Muscle layer of duodenum (tissue), 2 donors: Measurements from ENCODE around the gene SAMM50.

Experiments
- H3K27ac ChIP-seq: one replicate; pipeline ENCODE4 v1.7.0; 2013; ENCODE audit warnings: mild to moderate bottlenecking, low read length
- H3K27me3 ChIP-seq: one replicate; pipeline ENCODE4 v1.7.0; 2013; ENCODE audit warnings: low read depth, mild to moderate bottlenecking, control low read depth, low read length
- H3K36me3 ChIP-seq, 2 donors: one replicate each; pipeline ENCODE4 v1.7.0; 2013; ENCODE audit warnings: low read length in 2 of 2, control low read depth in 1 of 2, mild to moderate bottlenecking in 1 of 2; ENCODE audit not compliant: insufficient read depth in 2 of 2, control insufficient read depth in 1 of 2
- H3K4me1 ChIP-seq, 2 donors: one replicate each; pipeline ENCODE4 v1.7.0; 2013; ENCODE audit warnings: low read length in 2 of 2, mild to moderate bottlenecking in 2 of 2, control low read depth in 1 of 2, moderate library complexity in 1 of 2; ENCODE audit not compliant: insufficient read depth in 2 of 2, control insufficient read depth in 1 of 2
- H3K4me3 ChIP-seq, 2 donors: one replicate each; pipeline ENCODE4 v1.7.0; 2013; ENCODE audit warnings: low read length in 2 of 2, low read depth in 1 of 2, mild to moderate bottlenecking in 1 of 2
- H3K9me3 ChIP-seq, 2 donors: one replicate each; pipeline ENCODE4 v1.7.0; 2013; ENCODE audit warnings: low read length in 2 of 2, control low read depth in 1 of 2, mild to moderate bottlenecking in 1 of 2; ENCODE audit not compliant: control insufficient read depth in 1 of 2
- donor health status: healthy.

The SAMM50 gene

DNA sequence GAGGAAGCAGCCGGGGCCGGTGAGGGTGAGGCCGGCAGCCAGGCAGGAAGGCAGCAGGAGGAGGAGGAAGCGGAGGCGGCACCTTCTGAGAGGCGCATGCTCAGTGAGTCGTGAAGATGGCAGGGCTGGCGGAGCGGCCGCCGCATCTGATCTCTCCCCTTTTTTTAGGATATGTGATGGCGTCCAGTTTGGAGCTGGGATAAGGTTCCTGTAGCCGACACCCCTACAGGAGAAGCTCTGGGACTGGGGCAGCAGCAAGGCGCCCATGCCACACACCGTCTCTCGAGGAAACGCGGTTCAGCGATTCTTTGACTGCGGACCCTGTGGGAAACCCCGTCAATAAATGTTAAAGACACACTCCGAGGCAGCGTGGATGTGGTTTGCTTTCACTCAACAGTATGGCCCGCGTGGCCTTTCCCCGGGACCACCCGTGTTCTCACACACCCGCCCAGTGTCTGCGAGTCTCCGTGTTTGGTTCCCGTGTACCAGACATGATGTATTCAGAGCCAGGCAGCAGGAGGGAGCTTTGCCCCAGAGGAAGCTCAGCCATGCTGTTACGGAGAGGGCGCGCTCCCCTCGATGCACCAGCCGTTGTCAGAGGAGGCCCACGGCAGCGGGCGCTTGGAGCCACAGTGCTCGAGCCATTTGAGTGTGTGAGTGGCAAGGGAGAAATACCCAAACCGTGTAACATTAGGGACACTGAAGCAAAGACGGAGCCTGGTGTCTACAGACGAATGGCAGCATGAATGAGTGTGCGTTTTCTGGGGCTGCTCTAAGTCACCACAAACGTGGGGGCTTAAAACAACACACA, 41.1 kb downstream of the SAMM50 start:
- H3K27me3 ChIP-seq, result no peaks in the 10 kb centered on the region
- H3K4me1 ChIP-seq, result no peaks in the 10 kb centered on the region
- peak overlapping the region in 1 of 2 donors; percentile 26 for H3K4me3 ChIP-seq
- H3K36me3 ChIP-seq, result peaks cover 42 to 74% of the 10 kb centered on the region in 2 donors
- H3K27ac ChIP-seq, result no peak overlapping the region
- H3K9me3 ChIP-seq, result no peaks in the 10 kb centered on the region

DNA sequence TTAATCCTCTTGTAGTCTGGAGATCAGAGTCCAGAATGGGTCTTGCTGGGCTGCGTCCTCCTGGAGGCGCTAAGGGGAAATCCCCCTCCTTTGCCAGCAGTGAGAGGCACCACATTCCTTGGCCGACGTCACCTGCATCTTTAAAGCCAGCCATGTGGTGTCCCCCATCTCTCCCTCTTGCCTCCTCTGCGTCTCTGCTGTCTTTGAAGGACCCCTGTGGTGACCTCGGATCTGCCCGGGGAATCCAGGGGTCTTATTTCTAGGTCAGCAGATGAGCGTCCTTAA, 41.7 kb downstream of the SAMM50 start:
- Histone ChIP-seq H3K4me1 (no peaks in the 10 kb centered on the region), H3K36me3 (peaks cover 37 to 69% of the 10 kb centered on the region in 2 donors), H3K4me3 (no peak overlapping the region), H3K27me3 (no peaks in the 10 kb centered on the region), H3K27ac (no peak overlapping the region), H3K9me3 (no peaks in the 10 kb centered on the region)

DNA sequence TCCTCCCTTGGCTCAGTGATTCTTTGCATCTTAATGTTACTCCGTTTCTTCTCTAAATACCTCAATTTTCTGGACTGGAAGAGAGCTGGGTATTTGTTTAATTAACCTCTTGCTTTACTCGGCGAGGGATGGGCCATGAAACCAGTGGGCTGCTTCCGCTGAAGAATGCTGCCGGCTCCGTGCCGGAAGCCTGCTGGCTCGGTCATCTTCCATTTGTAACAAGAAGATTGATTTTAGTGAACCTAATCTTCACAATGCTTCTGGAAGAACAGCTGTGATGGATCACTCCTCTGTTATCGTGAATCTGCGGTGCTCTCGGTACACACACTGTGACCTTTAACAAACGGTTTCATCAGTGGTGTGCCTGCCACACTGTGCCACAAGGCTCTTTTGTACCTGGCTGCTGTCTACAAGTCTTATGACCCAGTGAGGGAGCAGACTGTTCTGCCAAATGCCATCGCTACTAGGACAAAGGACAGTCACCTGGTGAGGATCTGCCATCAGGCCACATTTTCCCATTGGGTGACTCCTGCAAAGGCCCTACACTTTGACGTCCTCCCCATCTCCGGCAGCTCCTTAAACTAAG, 43.5 kb downstream of the SAMM50 start:
- Histone ChIP-seq H3K27ac (no peak overlapping the region), H3K4me1 (no peaks in the 10 kb centered on the region), H3K27me3 (no peaks in the 10 kb centered on the region), H3K4me3 (no peak overlapping the region), H3K9me3 (no peaks in the 10 kb centered on the region), H3K36me3 (peaks cover 23 to 56% of the 10 kb centered on the region in 2 donors)

DNA sequence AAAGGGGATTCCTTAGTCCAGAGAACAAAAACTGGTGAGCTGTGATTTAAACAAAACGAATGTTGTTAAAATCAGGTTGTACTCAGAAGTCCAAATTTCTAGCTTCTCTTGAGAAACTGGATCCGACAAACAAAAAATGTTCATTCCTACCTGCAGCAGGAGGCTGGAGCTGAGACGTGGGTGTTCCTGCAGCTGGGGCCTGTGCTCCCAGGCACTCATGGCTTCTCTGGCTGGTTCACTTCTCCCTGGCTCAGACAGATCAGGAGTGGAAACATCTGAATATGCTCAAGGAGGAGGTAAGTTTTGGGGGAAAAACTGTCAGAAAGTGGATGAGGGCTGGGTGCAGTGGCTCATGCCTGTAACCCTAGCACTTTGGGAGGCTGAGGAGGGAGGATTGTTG, 44.1 kb downstream of the SAMM50 start:
- no peak overlapping the region for H3K4me3 ChIP-seq
- H3K27me3 ChIP-seq, result no peaks in the 10 kb centered on the region
- H3K36me3 ChIP-seq, result peaks cover 17 to 49% of the 10 kb centered on the region in 2 donors

DNA sequence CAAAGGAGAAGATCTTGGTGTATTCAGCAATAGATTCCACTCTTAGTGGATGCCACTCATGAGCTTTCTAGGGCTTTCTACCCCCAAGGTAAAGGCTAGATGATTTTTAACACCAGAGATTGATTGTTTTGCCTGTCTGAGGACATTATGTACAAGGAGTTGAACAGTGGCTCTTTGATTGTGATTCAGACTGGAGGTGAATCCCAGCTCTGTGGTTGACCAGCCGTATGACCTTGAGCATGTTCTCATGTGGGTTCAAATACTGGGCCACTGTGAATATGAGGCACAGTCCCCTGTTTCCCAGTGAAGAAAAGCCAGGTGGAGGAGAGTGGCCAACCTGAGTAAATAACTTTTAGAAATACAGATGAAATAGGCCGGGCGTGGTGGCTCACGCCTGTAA, 44.9 kb downstream of the SAMM50 start:
- Histone ChIP-seq H3K36me3 (peaks cover 10 to 42% of the 10 kb centered on the region in 2 donors), H3K27me3 (no peaks in the 10 kb centered on the region), H3K27ac (no peak overlapping the region), H3K4me1 (no peaks in the 10 kb centered on the region), H3K4me3 (no peak overlapping the region), H3K9me3 (no peaks in the 10 kb centered on the region)

More for the DNA sequence above, 44.1 kb downstream of the SAMM50 start:
- H3K4me1 ChIP-seq, result no peaks in the 10 kb centered on the region
- no peak overlapping the region for H3K27ac ChIP-seq
- no peaks in the 10 kb centered on the region for H3K9me3 ChIP-seq

DNA sequence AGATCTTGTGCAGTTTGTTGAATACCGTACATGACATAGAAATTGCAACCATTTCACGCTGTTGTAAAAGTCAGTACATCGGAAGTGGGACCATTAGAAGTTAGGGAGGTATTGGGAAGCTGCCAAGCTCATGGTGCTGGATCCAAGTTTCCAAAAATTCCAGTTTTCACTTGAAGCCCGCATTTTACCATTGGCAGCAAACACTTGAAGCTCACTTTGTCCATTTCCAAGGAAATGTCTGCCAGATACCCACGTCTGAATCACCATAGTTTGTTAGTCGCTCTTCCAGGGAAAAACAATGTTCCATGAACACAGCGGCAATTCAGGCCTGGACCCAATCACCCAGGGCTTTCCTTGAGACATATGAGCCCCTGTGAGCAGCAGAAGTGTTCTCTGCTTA, 46.3 kb downstream of the SAMM50 start:
- Histone ChIP-seq H3K36me3 (peaks cover 9 to 30% of the 10 kb centered on the region in 2 donors), H3K27ac (no peak overlapping the region), H3K27me3 (no peaks in the 10 kb centered on the region), H3K9me3 (no peaks in the 10 kb centered on the region), H3K4me1 (no peaks in the 10 kb centered on the region), H3K4me3 (no peak overlapping the region)

DNA sequence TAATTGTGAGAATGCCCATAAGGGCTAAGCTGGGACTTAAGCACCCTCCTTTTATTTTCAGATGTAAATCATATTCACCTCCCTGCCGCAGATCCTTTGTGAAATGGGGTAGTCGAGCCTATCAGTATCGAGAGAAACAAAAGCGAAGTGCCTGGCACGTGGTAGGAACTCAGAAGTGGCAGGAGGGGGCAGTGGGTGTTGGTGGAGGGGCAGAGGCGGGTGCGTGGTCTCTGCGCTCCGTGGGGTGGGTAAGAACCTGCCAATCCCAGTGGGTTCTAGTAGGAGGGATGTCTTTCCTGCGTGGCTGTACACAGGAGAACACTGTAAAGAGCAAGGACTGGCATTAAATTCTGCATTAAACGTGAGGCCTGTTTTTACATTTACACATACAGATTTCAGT, 47.1 kb downstream of the SAMM50 start:
- H3K9me3 ChIP-seq, result no peaks in the 10 kb centered on the region
- H3K4me3 ChIP-seq, result no peak overlapping the region
- H3K36me3 ChIP-seq, result peaks cover 2 to 22% of the 10 kb centered on the region in 2 donors
- H3K4me1 ChIP-seq, result no peaks in the 10 kb centered on the region
- no peak overlapping the region for H3K27ac ChIP-seq
- no peaks in the 10 kb centered on the region for H3K27me3 ChIP-seq

DNA sequence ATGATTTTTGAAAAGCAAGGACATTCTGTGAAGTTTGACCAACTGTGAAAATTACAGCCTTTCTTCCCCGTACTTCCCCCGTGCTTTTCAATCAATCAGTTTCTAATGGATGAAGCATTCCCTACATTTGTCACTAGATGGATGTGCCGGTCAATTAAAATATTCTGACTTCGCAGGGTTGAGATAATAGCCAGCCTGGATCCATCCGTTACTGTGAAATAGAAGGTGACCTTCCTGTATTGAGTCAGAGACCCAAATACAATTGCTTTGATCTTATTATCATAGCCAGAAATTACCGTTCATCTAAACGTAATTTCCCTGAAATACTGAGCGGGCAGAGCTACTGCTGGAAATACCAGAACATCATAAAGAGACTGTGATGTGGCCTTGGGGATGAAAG, 47.8 kb downstream of the SAMM50 start:
- Histone ChIP-seq H3K27ac (no peak overlapping the region), H3K4me3 (no peak overlapping the region), H3K27me3 (no peaks in the 10 kb centered on the region), H3K4me1 (no peaks in the 10 kb centered on the region), H3K9me3 (no peaks in the 10 kb centered on the region), H3K36me3 (peaks cover 0 to 15% of the 10 kb centered on the region in 2 donors)

DNA sequence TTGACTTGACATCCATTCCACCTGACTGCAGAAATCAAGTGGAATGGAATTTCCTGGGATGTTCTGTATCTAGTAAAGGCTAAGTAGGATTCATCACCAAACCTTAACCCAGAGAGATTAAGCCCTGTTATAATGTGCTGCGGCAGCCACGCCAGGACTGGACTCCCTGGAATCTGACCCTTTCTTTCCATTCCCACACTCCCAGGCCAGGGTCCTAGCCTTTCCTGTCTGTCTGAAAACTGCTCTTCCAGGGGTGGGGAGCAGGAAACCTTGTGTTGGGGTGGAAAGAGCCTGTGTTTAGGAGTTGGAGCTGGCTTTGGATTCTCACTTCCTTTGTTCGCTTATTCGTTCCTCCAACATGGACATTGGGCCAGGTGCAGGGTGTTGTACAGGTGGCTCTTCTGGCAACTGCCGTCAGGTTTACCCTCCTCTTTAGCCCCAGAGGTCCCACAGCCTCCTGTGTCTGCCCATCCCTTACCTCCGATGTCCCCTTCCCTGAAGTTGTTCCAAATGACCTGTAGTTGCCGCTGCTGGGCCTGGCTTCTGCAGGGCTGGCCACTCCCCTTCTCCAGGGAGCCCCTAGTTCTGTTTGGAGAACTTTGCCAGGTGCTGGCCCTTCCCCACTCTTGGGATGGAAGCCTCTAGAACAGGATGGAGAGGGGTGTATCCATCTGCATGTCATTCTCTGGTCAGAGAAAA, 48.3 kb downstream of the SAMM50 start:
- Histone ChIP-seq H3K4me1 (no peaks in the 10 kb centered on the region), H3K9me3 (no peaks in the 10 kb centered on the region), H3K36me3 (peaks cover 0 to 10% of the 10 kb centered on the region in 2 donors), H3K4me3 (no peak overlapping the region), H3K27ac (no peak overlapping the region), H3K27me3 (no peaks in the 10 kb centered on the region)

DNA sequence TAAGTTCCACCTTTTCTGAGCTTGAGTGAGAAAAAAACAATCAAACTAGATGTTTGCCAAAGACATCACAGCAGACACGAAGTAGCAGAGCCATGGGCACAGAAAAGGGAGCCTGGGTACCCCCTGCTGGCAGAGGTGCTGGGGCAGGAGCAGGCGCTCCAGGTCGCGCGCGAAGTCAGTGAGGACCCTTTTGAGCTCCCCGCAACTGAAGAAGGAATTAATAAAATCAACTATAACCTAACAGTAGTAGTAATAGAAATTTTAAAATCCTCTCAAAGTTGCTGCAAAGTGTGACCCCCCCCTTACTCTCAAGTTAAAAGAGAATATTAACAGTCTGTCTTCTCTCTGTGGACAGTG, 48.8 kb downstream of the SAMM50 start:
- Histone ChIP-seq H3K36me3 (peaks cover 0 to 4% of the 10 kb centered on the region in 2 donors), H3K27me3 (no peaks in the 10 kb centered on the region), H3K27ac (no peak overlapping the region), H3K4me3 (no peak overlapping the region), H3K9me3 (no peaks in the 10 kb centered on the region), H3K4me1 (no peaks in the 10 kb centered on the region)

DNA sequence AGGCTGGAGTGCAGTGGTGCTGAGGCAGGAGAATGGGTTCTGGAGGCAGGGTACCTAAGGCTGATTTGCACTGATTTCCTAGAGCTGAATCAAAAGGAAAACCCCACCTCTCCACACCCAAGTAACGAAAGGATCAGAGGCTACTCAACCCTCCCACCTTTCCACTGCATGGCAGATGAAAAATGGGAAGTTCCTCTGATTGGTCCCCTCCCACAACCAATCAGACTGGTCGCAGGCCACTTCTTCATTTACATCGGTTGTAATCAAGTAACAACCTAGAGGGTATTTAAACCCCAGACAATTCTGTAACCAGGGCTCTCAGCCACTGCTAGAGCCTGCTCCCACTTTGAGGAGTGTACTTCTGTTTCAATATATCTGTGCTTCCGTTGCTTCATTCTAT, 50.3 kb downstream of the SAMM50 start:
- H3K27me3 ChIP-seq, result no peaks in the 10 kb centered on the region
- H3K9me3 ChIP-seq, result no peaks in the 10 kb centered on the region
- no peak overlapping the region for H3K4me3 ChIP-seq
- no peaks in the 10 kb centered on the region for H3K36me3 ChIP-seq
- no peak overlapping the region for H3K27ac ChIP-seq
- H3K4me1 ChIP-seq, result no peaks in the 10 kb centered on the region
